Endothelial cell of umbilical vein (primary cell): Measurements from ENCODE around the gene NDUFB5. TPM values are rescaled to one million over a fixed set of nuclear protein-coding genes. Genes with fewer than 3 reads are reported as not detected.

ENCODE experiments used
- BruUV-seq: library from RNA; stranded (reverse); fragments of 400-500 nt; replicated peaks from 2 replicates; lab custom pipeline; 2021; lab: Mats Ljungman, UMichigan
- CTCF ChIA-PET: fragments of 300-600, 350-600 bp; sonication (Branson Sonifier 250); formaldehyde crosslinking; loops from one replicate; lab custom pipeline; 2021; ENCODE audit warnings: antibody characterized with exemption, inconsistent platforms; lab: Charles Lee
- POLR2A ChIA-PET: fragments of 300-600, 350-600 bp; sonication (Branson Sonifier 250); formaldehyde crosslinking; loops from one replicate; lab custom pipeline; 2021; ENCODE audit warnings: antibody characterized with exemption, inconsistent platforms; lab: Charles Lee
- DNase-seq: peaks from one replicate; pipeline ENCODE4 v3.0.0-alpha.2; 2011; ENCODE audit warnings: low read depth, low spot score
- FAIRE-seq: peaks from 2 replicates; lab custom pipeline; 2011; peaks lifted over from hg19 to GRCh38; lab: Jason Lieb, UNC
- H2AFZ ChIP-seq: 2 replicates; pipeline ENCODE4 v1.6.0; 2012; ENCODE audit warnings: low read depth, low read length, control low read depth, inconsistent platforms
- H3K27ac ChIP-seq: 2 replicates; pipeline ENCODE4 v1.5.1; 2011; ENCODE audit warnings: low read depth, mild to moderate bottlenecking, control low read depth, low read length, moderate library complexity; ENCODE audit not compliant: insufficient read depth
- H3K27me3 ChIP-seq, 2 experiments: 2 replicates each; pipeline versions ENCODE4 v1.6.0 to v1.6.1; 2011; ENCODE audit warnings: low read length in 2 of 2, mixed read lengths in 1 of 2; ENCODE audit not compliant: control insufficient read depth in 2 of 2, insufficient read depth in 2 of 2
- H3K36me3 ChIP-seq, 2 experiments: 2 replicates in 1 of 2; 3 replicates in 1 of 2; pipeline ENCODE4 v1.5.1; 2011; ENCODE audit warnings: low read length in 2 of 2, mild to moderate bottlenecking in 1 of 2, moderate library complexity in 1 of 2; ENCODE audit not compliant: control insufficient read depth in 2 of 2, insufficient read depth in 2 of 2; ENCODE audit errors: extremely low read depth in 1 of 2
- H3K4me1 ChIP-seq: 3 replicates; pipeline ENCODE4 v1.5.1; 2011; ENCODE audit warnings: mild to moderate bottlenecking, low read length; ENCODE audit not compliant: control insufficient read depth, insufficient read depth; ENCODE audit errors: extremely low read depth
- H3K4me2 ChIP-seq: 2 replicates; pipeline ENCODE4 v1.6.1; 2011; ENCODE audit warnings: low read length, control low read depth, mixed read lengths; ENCODE audit not compliant: insufficient read depth
- H3K4me3 ChIP-seq, 3 experiments: fragments of 200-600 bp in 1 of 3; sonication (generic), shearing (Covaris generic) in 1 of 3; replicated peaks in 1 of 3; 2 replicates each; pipeline ENCODE4 v1.5.1; 2011 to 2016; ENCODE audit warnings: control low read depth in 3 of 3, low read length in 3 of 3, mild to moderate bottlenecking in 2 of 3, inconsistent platforms in 1 of 3, low read depth in 1 of 3, moderate library complexity in 1 of 3; ENCODE audit not compliant: insufficient read depth in 1 of 3
- H3K79me2 ChIP-seq: 2 replicates; pipeline ENCODE4 v1.6.0; 2012; ENCODE audit warnings: low read length, inconsistent platforms; ENCODE audit not compliant: control insufficient read depth, insufficient read depth
- H3K9ac ChIP-seq: replicated peaks from 2 replicates; pipeline ENCODE3; 2011; ENCODE audit warnings: low read length, control low read depth; ENCODE audit not compliant: insufficient read depth; ENCODE audit errors: extremely low read depth
- H3K9me1 ChIP-seq: replicated peaks from 3 replicates; pipeline ENCODE4 v1.6.0; 2011; ENCODE audit warnings: mild to moderate bottlenecking, low read length; ENCODE audit not compliant: control insufficient read depth, insufficient read depth; ENCODE audit errors: extremely low read depth
- H3K9me3 ChIP-seq: replicated peaks from 2 replicates; pipeline ENCODE4 v1.5.1; 2012; ENCODE audit warnings: low read length, inconsistent platforms; ENCODE audit not compliant: control insufficient read depth, insufficient read depth
- H4K20me1 ChIP-seq: replicated peaks from 2 replicates; pipeline ENCODE3; 2011; ENCODE audit warnings: mild to moderate bottlenecking, low read length; ENCODE audit not compliant: control insufficient read depth, insufficient read depth; ENCODE audit errors: extremely low read depth
- CTCF ChIP-seq, 2 donors: IDR thresholded peaks; 1 replicate in 1 of 2; 2 replicates in 1 of 2; pipeline ENCODE4 v1.5.1; 2011; ENCODE audit warnings: low read length in 2 of 2, mild to moderate bottlenecking in 2 of 2, moderate library complexity in 2 of 2, control low read depth in 1 of 2, inconsistent platforms in 1 of 2, low read depth in 1 of 2; ENCODE audit not compliant: insufficient read depth in 1 of 2; ENCODE audit errors: extremely low read depth in 1 of 2
- EZH2 ChIP-seq: IDR thresholded peaks from 2 replicates; pipeline ENCODE4 v1.6.1; 2012; ENCODE audit warnings: borderline replicate concordance, low read depth, mild to moderate bottlenecking, moderate library complexity, low read length, inconsistent platforms; ENCODE audit not compliant: severe bottlenecking
- FOS ChIP-seq: IDR thresholded peaks from 2 replicates; pipeline ENCODE4 v1.6.1; 2011; ENCODE audit warnings: mild to moderate bottlenecking, low read length, moderate library complexity, borderline replicate concordance; ENCODE audit not compliant: insufficient read depth
- GATA2 ChIP-seq: IDR thresholded peaks from 2 replicates; pipeline ENCODE4 v1.7.0; 2011; ENCODE audit warnings: low read depth, mild to moderate bottlenecking, moderate library complexity, mixed read lengths, low read length; ENCODE audit not compliant: insufficient read length, insufficient read depth
- JUN ChIP-seq: IDR thresholded peaks from 2 replicates; pipeline ENCODE4 v1.6.1; 2011; ENCODE audit warnings: borderline replicate concordance, low read depth; ENCODE audit not compliant: insufficient read length, insufficient read depth
- MAX ChIP-seq: IDR thresholded peaks from 2 replicates; pipeline ENCODE4 v1.6.1; 2011; ENCODE audit not compliant: insufficient read depth, insufficient read length
- MYC ChIP-seq: IDR thresholded peaks from one replicate; pipeline ENCODE4 v1.6.1; 2011; ENCODE audit warnings: mild to moderate bottlenecking, low read depth, low read length
- POLR2A ChIP-seq: IDR thresholded peaks from 2 replicates; pipeline ENCODE4 v1.6.1; 2012; ENCODE audit warnings: low read depth, mild to moderate bottlenecking, control low read depth, low read length
- POLR2AphosphoS5 ChIP-seq: IDR thresholded peaks from 2 replicates; pipeline ENCODE4 v1.6.1; 2012; ENCODE audit warnings: low read depth, mild to moderate bottlenecking, control low read depth, low read length, moderate library complexity; ENCODE audit not compliant: insufficient read depth
- dilution Hi-C: fragments of 300-500 bp; cut with MboI; formaldehyde crosslinking; loops from one replicate; pipeline ENCODE4 v1.15.0; 2019; ENCODE audit warnings: low sequenced_read_pairs; ENCODE audit not compliant: extremely low pct_ligation_motif_present
- intact Hi-C: fragments of 100-400 bp; cut with micrococcal nuclease; formaldehyde crosslinking; loops from one replicate; pipeline ENCODE4 v1.10.0; 2022
- polyA plus RNA-seq, 4 experiments: library from polyadenylated mRNA; depleted of rRNA in 3 of 4; stranded (reverse) in 3 of 4; unstranded in 1 of 4; fragments of >200 nt; gene quantifications; 2 replicates each; pipeline versions ENCODE4 v1.2.1 to v1.2.3, GENCODE V29; 2011 to 2012; ENCODE audit warnings: missing spikeins in 1 of 4
- total RNA-seq: library from RNA; stranded (reverse); gene quantifications from 2 replicates; pipeline ENCODE4 v1.2.3, GENCODE V29; 2021

The NDUFB5 gene
- total and polyA plus RNA-seq, 2 donors (not counting 3 experiments of a cell fraction or from before 2014, with no cell fraction given), result 48.2 to 74.9 TPM

GRCh38 chr3:179563271-179563783 is 41.3 kb upstream of the NDUFB5 start:
- Histone ChIP-seq H3K27me3 (no peaks in the 10 kb centered on the region), H3K27ac (peak overlapping the region; percentile 25), H3K4me2 (peak overlapping the region; percentile 88), H3K9me1 (no peaks in the 10 kb centered on the region), H2AFZ (peak overlapping the region; percentile 52), H3K9ac (peak overlapping the region; percentile 60), H3K36me3 (no peaks in the 10 kb centered on the region), H3K4me3 (peak overlapping the region; percentile 55 to 75 (median 70)), H3K79me2 (peaks cover 40% of the 10 kb centered on the region), H4K20me1 (no peaks in the 10 kb centered on the region), H3K4me1 (peaks cover 7% of the 10 kb centered on the region), H3K9me3 (no peaks in the 10 kb centered on the region)
- CTCF ChIA-PET, result interaction anchor here (1.0 to 1.9 kb wide), 6 partner anchors 12 to 242 kb away, joined by 5 to 16 read pairs (median 6); partner anchors contain the start of gene ZNF639
- POLR2A ChIA-PET, result interaction anchor here (1.2 kb wide), 1 partner anchor 112 kb away, joined by 4 read pairs; the partner anchor contains the start of gene GNB4
- no TSS peak for BruUV-seq
- no peak for TF ChIP-seq GATA2
- TF ChIP-seq CTCF (IDR thresholded peaks at IDR 0.05; ENCODE audit: extremely low read depth in 1 of 2, insufficient read depth in 1 of 2, low read depth in 1 of 2, low read length in 2 of 2), result peak; percentile 46 to 71
- TF ChIP-seq EZH2, result no peak
- peak; percentile 7 for TF ChIP-seq POLR2A
- TF ChIP-seq FOS, result no peak
- TF ChIP-seq POLR2AphosphoS5, result no peak
- TF ChIP-seq JUN, result no peak
- peak; percentile 15 for TF ChIP-seq MAX
- no peak for TF ChIP-seq MYC
- peak; percentile 47 for FAIRE-seq
- intact Hi-C loops, result loop anchor here (2.0 kb wide), 1 partner anchor 495 kb away; no protein-coding TSS in a partner anchor
- dilution Hi-C loops, result no loop called here
- DNase-seq, result peak; percentile 75
